ENCODE measurements around the gene PRDM9. TPM values are rescaled to one million over a fixed set of nuclear protein-coding genes. Genes with fewer than 3 reads are reported as not detected.

The PRDM9 gene
- total RNA-seq (2022; extraction: Qiagen RNA extraction; ENCODE audit: low read depth) = not detected in 5 replicates

DNA sequence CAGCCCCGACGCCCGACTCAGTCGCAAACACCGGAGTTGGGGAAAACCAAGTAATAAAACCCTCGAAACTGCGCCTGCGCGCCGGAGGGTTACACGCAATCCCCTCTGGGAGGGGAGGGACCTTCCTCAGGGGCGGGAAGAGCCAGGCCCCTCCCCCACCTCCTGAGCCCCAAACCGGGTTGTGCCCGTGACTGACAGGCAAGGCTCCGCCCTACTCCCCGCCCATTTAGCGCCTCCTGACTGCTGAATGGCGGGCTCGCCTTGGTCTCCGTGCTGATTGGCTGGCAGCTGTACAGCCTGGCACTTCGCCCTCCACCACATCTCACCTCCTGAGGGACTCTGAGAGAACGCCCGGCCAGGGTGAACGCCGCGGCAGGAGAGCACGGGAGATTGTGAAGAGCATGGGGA lies at the start of gene PRDM9:
Gene PRDM9 (plus strand): TSS at position 332 of the 408 bp plus-strand sequence. CDS start 1,425 bp downstream, outside the sequence.

All from A549 treated with RU486 at 1 μM for 4 hours (cell line).